Fibroblast of lung (primary cell): ENCODE measurements around the gene LIMK2. TPM values are rescaled to one million over a fixed set of nuclear protein-coding genes. Genes with fewer than 3 reads are reported as not detected.
A peak's percentile ranks its signal among the peaks of the same experiment; 100 is the strongest.

ENCODE experiments used
- DNase-seq, 2 donors: peaks; one replicate each; pipeline versions ENCODE4 v3.0.0 to v3.0.0-alpha.2; 2010; ENCODE audit warnings: low read depth in 2 of 2
- H2AFZ ChIP-seq: 2 replicates; pipeline ENCODE4 v1.5.1; 2012; ENCODE audit warnings: low read length, control low read depth, inconsistent platforms
- H3K27ac ChIP-seq: 2 replicates; pipeline ENCODE4 v1.5.1; 2011; ENCODE audit warnings: low read length, control low read depth; ENCODE audit not compliant: insufficient read depth
- H3K27me3 ChIP-seq: 2 replicates; pipeline ENCODE4 v1.5.1; 2011; ENCODE audit warnings: mild to moderate bottlenecking, low read length; ENCODE audit not compliant: control insufficient read depth, insufficient read depth
- H3K36me3 ChIP-seq: 2 replicates; pipeline ENCODE4 v1.5.1; 2011; ENCODE audit warnings: low read length; ENCODE audit not compliant: control insufficient read depth, insufficient read depth
- H3K4me1 ChIP-seq: 2 replicates; pipeline ENCODE4 v1.5.1; 2011; ENCODE audit warnings: low read length; ENCODE audit not compliant: control insufficient read depth, insufficient read depth; ENCODE audit errors: extremely low read depth
- H3K4me2 ChIP-seq: 2 replicates; pipeline ENCODE4 v1.5.1; 2011; ENCODE audit warnings: low read length, control low read depth; ENCODE audit not compliant: insufficient read depth; ENCODE audit errors: extremely low read depth
- H3K4me3 ChIP-seq, 4 experiments: fragments of 200-600 bp in 1 of 4; sonication (generic) in 1 of 4; replicated peaks in 1 of 4; 2 replicates each; pipeline ENCODE4 v1.5.1; 2011 to 2016; ENCODE audit warnings: low read length in 4 of 4, low read depth in 3 of 4, mild to moderate bottlenecking in 3 of 4, control low read depth in 2 of 4, inconsistent platforms in 1 of 4, mixed read lengths in 1 of 4; ENCODE audit not compliant: insufficient read depth in 1 of 4; ENCODE audit errors: control extremely low read depth in 1 of 4
- H3K79me2 ChIP-seq: 2 replicates; pipeline ENCODE4 v1.5.1; 2012; ENCODE audit warnings: mild to moderate bottlenecking, low read length, inconsistent platforms; ENCODE audit not compliant: control insufficient read depth, insufficient read depth
- H3K9ac ChIP-seq: 2 replicates; pipeline ENCODE4 v1.5.1; 2011; ENCODE audit warnings: mild to moderate bottlenecking, low read length, control low read depth; ENCODE audit not compliant: insufficient read depth
- H3K9me3 ChIP-seq: 2 replicates; pipeline ENCODE4 v1.5.1; 2012; ENCODE audit warnings: low read depth, low read length; ENCODE audit not compliant: control insufficient read depth, insufficient read depth
- H4K20me1 ChIP-seq: 2 replicates; pipeline ENCODE4 v1.5.1; 2011; ENCODE audit warnings: low read length; ENCODE audit not compliant: control insufficient read depth, insufficient read depth; ENCODE audit errors: extremely low read depth
- CTCF ChIP-seq, 2 donors: IDR thresholded peaks in 1 of 2; conservative IDR thresholded peaks in 1 of 2; 1 replicate in 1 of 2; 2 replicates in 1 of 2; pipeline ENCODE4 v1.5.1; 2011 to 2012; ENCODE audit warnings: low read length in 2 of 2, control low read depth in 1 of 2, inconsistent platforms in 1 of 2, low read depth in 1 of 2, mild to moderate bottlenecking in 1 of 2
- EZH2 ChIP-seq: IDR thresholded peaks from 2 replicates; pipeline ENCODE4 v1.5.1; 2012; ENCODE audit warnings: low read length, control low read depth, mild to moderate bottlenecking; ENCODE audit errors: missing control alignments
- polyA plus RNA-seq, 2 donors: library from polyadenylated mRNA; depleted of rRNA in 1 of 2; stranded (reverse) in 1 of 2; unstranded in 1 of 2; fragments of >200 nt; gene quantifications; 2 replicates each; pipeline ENCODE4 v1.2.1, GENCODE V29; 2011 to 2012; ENCODE audit warnings: missing spikeins in 1 of 2
- total RNA-seq: library from RNA; depleted of rRNA; stranded (reverse); fragments of >200 nt; gene quantifications from 2 replicates; pipeline ENCODE4 v1.2.1, GENCODE V29; 2014

LIMK2 gene
- total and polyA plus RNA-seq, 2 donors (not counting 1 experiment from before 2014, with no cell fraction given): 3.4 to 20.0 TPM

DNA sequence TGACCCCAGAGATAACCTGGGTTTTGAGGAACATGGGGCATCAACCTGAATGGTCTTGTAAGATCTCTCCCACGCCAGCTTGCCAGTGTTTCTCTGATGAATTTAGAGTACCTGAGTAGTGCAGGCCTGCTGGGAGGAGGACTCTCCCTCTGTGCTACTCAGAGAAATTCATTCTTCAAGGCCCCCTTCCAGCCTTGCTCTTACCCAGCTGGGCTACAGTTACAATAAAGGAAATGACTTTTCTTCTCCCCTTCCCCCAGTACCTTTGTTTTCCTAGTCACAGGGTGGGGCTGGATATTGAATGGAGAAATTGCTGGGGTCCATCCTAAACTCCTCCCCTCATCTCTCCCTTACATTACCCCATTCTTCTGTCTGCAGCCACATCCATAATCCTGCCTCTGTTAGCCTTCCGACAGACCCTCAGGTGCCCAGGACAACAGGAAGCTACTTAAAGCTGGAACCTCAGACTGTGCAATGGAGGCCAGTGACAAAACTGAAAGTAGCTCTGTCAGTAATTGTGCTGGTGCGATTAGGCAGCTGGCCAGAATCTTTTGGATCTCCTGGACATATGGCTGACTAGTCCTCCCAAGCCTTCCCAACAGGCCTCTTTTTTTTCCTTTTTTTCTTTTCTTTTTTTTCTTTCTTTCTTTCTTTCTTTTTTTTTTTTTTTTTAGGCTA lies 17.4 kb downstream of the LIMK2 start:
- H2AFZ ChIP-seq: peak overlapping the region; percentile 76
- no peaks in the 10 kb centered on the region for H3K36me3 ChIP-seq
- no peaks in the 10 kb centered on the region for H3K27me3 ChIP-seq
- H3K4me2 ChIP-seq: peak overlapping the region; percentile 76
- H3K4me3 ChIP-seq: no peak overlapping the region
- TF ChIP-seq EZH2 (no peak), CTCF (conservative IDR thresholded peaks at IDR 0.05 in 1 of 2, IDR thresholded peaks at IDR 0.05 in 1 of 2; ENCODE audit: low read depth in 1 of 2, low read length in 2 of 2) (no peak)
- no peaks in the 10 kb centered on the region for H4K20me1 ChIP-seq
- peak; percentile 52 to 65 for DNase-seq
- no peak overlapping the region for H3K9ac ChIP-seq
- no peaks in the 10 kb centered on the region for H3K9me3 ChIP-seq
- H3K4me1 ChIP-seq: peaks cover 7% of the 10 kb centered on the region
- H3K27ac ChIP-seq: no peak overlapping the region
- no peaks in the 10 kb centered on the region for H3K79me2 ChIP-seq

DNA sequence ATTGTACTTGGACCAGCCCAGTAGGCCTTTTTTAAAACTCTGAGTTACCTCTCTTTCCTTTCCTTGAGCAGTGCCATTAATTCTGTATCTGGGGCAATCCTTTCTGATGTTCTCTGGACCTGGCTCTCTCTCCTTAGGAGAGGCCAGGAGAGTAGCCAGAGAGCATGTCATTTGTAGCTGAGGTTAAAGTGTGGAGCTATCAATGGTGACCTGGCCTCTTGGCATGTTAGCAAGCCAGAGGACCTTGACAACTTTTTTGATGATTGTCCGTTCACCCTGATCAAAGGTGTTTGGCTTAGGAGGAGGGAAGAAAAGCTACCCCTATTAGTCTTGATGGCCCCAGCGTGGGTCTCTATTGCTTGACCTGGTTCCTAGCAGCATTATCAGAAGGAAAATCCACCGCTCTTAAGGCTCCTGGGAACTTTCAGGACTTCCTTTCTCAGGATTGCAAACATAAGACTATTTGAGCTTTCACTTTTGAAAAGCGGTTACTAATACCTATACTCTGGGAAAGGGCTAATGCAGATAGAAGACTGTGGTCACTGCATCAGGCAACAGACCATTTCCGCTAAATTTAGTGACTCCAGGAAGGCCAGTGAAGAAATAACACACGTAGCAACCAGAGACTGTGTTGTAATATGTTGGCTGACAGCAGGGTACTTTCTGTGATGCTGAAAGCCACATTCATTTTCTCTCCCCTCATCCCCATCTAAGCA lies 18.2 kb downstream of the LIMK2 start:
- H2AFZ ChIP-seq: no peak overlapping the region
- H3K9me3 ChIP-seq: no peaks in the 10 kb centered on the region
- peak; percentile 19 to 24 for DNase-seq
- H3K9ac ChIP-seq: no peak overlapping the region
- no peaks in the 10 kb centered on the region for H3K27me3 ChIP-seq
- no peak overlapping the region for H3K4me3 ChIP-seq
- H3K4me1 ChIP-seq: peaks cover 7% of the 10 kb centered on the region
- H3K36me3 ChIP-seq: no peaks in the 10 kb centered on the region
- no peaks in the 10 kb centered on the region for H4K20me1 ChIP-seq
- H3K79me2 ChIP-seq: no peaks in the 10 kb centered on the region
- H3K27ac ChIP-seq: no peak overlapping the region
- no peak overlapping the region for H3K4me2 ChIP-seq
- TF ChIP-seq EZH2 (no peak), CTCF (conservative IDR thresholded peaks at IDR 0.05 in 1 of 2, IDR thresholded peaks at IDR 0.05 in 1 of 2; ENCODE audit: low read depth in 1 of 2, low read length in 2 of 2) (no peak)

DNA sequence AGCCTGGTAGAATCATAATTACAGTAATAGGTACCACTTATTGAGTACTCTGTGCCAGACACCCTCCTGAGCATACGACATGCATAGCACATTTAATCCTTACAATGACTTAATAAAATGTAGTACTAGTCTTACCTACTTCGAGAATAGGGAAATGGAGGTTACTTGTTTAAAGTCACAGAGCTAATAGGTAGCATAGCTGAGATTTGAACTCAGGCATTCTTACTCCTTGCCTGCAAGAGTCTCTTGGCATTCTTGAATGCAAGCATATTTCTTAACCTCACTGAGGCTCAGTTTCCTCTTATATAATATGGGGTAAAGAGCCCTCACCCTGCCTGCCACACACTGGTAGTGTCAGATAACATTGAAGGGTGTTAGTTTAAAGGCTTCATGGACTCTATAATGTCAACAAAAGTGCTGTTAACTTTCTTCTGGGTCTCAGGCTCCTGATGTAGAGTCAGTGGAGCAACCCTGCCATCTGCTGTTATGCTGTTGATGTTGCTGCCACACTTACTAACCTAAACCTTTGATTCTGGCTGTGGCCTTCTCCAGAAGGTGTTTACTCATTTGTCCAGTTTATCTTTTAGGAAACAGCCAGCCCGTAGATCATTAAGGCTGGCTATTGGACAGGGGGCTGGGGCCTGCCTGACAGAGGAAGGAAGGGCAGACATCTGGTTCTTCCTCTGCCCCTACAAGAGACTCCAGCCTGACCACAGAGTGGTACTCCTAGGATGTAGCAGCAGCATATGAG lies 18.9 kb downstream of the LIMK2 start:
- Histone ChIP-seq H3K9ac (no peak overlapping the region), H3K4me2 (no peak overlapping the region), H3K9me3 (no peaks in the 10 kb centered on the region), H3K4me3 (no peak overlapping the region), H3K36me3 (no peaks in the 10 kb centered on the region), H3K27ac (no peak overlapping the region), H3K79me2 (no peaks in the 10 kb centered on the region), H3K4me1 (peaks cover 7% of the 10 kb centered on the region), H2AFZ (no peak overlapping the region), H3K27me3 (no peaks in the 10 kb centered on the region), H4K20me1 (no peaks in the 10 kb centered on the region)
- peak; percentile 80 to 88 for TF ChIP-seq CTCF (conservative IDR thresholded peaks at IDR 0.05 in 1 of 2, IDR thresholded peaks at IDR 0.05 in 1 of 2; ENCODE audit: low read depth in 1 of 2, low read length in 2 of 2)
- TF ChIP-seq EZH2: no peak
- peak; percentile 48 to 78 for DNase-seq
